GM19463 (cell line): ENCODE measurements around the gene CLEC2D.
"Not testable (repeated sequence)": the region's sequence is repeated elsewhere in the genome, so short reads cannot be mapped to it uniquely, and the experiment has no call there.

Experiments
- ATAC-seq: cut with Tn5 transposase; IDR thresholded peaks from one replicate; pipeline ENCODE4 v1.9.1; 2021; ENCODE audit warnings: mild to moderate bottlenecking, moderate library complexity; ENCODE audit not compliant: unreplicated experiment

The CLEC2D gene

DNA sequence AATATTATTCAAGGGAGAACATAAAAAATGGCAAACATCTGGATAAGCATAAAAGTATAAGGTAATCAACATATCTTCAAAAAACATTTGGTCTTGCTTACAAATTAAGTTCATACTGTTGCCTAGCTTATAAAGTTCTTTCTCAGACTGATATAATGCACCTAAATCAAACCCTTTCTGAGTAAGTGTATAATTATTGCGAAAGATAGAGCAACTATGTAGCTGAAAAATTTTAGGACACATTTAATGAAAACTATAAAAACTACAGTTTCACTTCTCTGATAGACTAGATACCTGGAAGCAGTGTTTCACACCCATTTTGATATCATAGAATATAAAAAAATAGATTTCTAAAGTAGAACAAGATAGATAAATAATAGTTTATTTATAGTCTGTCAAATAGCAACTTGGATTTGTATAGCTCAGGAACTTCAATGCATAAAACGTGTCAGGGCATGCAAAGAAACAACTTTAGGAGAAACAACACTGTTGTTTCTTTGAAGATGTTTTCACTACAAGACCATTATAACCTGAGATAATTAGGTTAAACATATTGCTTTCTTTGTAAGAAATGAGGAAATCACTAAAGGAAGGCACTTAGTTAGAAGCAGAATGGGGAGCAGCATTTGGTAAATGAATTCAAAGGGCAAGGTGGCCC lies 55.8 kb downstream of the CLEC2D start:
- ATAC-seq: no peak

DNA sequence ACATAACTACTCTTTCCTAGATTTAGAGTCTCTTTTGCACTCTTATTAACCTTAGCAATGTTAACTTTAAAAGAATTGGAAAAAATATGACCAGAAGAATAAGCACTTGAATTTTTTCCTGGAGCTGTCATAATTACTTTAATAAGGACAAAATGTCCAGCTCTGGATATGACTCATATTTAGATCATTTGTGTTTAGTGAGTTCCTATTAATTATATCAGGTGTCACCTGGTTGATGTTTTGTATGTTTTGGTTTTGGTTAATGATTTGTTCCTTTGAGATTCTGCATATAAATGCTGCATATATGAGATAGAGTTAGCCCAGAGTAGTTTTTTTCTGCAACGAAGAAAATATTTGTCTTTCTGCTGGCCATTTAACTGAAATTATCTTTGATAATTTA lies 58.3 kb downstream of the CLEC2D start:
- ATAC-seq: no peak

DNA sequence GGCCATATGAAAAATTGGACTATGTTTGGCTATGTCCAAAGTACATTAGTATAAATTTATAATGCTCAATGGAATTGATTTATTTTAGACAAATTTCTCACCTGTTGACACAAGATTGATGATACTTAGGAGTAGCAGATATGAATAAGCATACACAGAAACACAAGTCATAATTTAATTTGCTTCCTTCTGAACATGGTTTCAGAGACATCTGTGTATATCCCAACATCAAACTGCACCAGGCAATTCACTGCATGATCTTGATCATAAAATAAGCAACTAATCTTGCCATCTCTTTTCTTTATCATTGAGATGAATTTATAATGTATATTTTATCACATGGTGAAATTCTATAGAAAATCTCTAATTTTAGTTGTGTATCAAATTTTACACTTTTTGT lies 59.6 kb downstream of the CLEC2D start:
- ATAC-seq: no peak

DNA sequence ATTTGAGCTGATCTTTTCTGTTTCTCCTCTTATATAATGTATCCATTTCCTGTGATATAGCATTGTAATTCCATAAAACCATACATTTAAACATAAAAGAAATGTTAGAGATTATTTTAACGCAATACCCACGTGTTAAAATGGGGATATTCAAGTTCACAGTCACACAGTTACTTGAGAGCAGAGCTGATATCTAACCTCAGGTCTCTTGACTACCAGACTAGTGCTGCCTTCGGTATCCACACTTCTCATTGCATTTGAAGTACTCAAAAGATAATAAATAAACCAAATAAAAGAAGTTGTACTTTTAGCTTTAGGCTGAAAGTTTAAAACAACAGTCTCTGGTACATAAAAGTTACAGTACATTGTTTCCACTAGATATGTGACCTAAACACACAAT lies 60.5 kb downstream of the CLEC2D start:
- no peak for ATAC-seq

DNA sequence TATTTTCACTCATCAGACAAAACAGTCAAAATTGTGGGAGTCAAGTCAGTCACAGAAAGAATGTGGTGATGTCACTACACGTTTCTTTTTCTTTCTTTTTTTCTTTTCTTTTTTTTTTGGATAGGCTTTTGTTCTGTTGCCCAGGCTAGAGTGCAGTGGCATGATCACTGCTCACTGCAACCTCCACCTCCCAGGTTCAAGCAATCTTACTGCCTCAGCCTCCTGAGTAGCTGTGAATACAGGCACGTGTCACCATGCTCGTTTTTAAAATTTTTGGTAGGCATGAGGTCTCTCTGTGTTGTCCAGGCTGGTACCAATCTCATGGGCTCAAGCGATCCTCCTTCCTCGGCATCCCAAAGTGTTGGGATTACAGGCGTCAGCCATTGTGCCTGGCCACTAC lies 61.1 kb downstream of the CLEC2D start:
- ATAC-seq: no peak

DNA sequence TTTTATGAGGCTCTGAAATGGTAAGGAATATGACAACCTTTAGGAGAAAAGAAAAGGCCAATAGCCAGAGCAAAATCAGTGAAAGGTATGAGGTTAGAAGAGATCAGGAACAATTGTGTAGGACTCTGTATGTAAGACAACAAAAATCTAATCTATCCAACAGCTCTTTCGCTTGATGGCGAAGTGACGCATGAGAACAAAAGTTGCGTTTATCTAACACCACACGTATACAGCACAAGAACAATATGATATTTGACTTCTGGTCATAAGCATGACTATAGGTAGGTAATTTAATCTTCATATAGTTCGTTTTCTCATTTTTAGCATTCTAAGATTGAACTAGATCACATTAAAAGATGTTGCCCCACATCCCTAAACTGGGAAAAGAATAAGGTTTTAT lies 61.9 kb downstream of the CLEC2D start:
- ATAC-seq: no peak

DNA sequence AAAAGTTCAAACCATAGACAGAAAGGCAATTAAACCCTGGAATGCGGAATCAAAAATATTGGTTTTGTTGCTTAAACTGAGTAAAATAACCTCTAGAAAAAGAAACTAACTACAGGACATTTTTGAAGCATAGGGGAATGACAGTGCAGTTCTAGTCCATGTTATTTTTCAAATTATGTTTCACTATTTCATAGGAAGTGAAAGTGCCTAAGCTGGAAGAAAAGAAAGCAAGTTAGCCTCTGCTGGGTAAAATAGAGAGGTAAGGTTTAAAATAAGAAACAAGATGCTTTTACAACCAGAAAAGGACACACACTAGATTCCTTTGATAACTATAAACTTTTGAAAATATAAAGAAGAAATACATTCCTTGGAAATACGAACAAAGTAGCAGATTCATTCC lies 62.3 kb downstream of the CLEC2D start:
- ATAC-seq: no peak

DNA sequence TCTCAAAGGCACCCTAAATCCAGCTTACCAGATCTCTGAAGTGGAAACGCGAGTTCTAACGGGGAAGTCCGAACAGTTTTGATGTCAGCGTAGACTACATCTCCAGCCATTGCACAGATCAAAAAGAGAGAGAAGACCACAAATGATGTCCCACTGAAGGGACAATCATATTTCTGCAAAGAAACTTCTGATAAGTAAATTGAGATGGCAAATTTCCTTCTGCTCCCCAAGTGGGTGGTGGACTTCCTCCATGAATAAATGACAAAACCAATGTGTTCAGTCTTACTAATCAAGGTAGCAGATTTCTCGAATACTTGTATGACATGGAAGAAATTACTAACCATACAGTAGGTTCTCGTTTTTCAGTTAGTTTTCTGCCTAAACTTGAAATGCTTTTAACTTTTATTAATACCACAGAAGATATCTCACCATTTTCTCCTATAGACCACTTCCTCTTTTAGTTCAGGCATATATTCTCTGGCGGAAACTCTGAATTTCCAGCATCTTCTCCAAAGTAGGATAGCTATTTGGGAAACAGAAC lies 63.5 kb downstream of the CLEC2D start, which contains the start of gene CLECL1:
Gene CLECL1 (minus strand): TSS at position 177 of the 541 bp plus-strand sequence.
- ATAC-seq: peak; percentile 41

DNA sequence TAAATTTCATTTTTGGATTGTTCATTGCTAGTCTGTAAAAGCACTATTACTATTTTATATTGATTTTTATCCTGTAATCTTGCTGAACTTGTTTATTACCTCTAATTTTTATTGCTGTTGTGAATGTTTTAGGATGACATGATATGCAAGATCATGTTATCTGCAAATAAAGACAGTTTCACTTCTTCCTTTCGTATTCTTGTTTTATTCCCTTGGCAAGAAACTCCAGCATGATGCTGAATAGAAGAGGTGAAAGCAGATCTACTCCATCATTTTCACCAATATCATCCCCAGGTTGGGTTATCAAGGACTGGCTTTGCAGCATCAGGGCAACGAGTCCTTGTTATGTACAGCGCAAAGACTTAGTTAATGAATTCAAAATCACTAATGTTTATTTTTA lies 66.1 kb downstream of the CLEC2D start:
- no peak for ATAC-seq

DNA sequence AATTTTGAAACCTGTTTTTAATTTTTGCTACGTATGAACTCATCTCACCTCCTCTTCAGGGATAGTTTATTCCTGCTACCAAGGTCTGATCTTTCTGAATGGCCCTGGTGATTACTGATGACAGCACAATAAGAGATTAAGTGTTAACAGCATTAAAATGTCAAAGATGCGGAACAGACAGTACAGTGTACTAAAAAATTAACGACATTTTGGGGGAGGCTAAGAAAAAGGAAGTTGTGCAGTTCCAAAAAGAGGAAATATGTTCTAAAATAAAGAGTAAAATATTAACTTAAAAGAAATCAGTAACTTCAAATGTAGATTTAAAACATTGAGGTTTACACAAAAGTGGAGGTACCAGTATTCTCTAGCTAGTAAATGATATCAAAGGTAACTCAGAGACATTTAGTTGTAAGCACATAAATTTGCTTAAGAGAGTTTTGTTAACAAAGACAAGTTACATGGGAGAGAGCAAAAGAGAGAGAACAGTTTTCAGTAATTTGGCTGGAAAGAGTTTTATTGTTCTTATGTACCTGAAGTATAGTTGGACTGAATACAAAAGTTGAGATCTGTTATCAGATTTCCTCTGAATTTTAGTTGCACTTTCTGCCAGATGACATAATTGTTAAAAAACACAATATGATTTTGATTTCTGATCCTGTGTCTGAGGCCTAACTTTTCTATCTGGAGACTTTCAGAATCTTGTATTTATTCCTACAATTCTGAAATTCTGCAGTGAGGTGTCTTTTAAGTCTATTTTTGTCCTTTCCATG lies 67.6 kb downstream of the CLEC2D start:
- no peak for ATAC-seq

DNA sequence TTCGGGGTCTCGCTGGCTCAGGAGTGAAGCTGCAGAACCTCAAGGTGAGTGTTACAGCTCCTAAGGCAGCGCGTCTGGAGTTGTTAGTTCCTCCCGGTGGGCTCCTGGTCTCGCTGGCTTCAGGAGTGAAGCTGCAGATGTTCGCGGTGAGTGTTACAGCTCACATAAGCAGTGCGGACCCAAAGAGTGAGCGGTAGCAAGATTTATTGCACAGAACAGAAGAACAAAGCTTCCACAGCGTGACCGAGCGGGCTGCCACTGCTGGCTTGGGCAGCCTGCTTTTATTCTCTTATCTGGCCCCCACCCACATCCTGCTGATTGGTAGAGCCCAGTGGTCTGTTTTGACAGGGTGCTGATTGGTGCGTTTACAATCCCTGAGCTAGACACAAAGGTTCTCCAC lies 69.4 kb downstream of the CLEC2D start:
- ATAC-seq: not testable (repeated sequence)

DNA sequence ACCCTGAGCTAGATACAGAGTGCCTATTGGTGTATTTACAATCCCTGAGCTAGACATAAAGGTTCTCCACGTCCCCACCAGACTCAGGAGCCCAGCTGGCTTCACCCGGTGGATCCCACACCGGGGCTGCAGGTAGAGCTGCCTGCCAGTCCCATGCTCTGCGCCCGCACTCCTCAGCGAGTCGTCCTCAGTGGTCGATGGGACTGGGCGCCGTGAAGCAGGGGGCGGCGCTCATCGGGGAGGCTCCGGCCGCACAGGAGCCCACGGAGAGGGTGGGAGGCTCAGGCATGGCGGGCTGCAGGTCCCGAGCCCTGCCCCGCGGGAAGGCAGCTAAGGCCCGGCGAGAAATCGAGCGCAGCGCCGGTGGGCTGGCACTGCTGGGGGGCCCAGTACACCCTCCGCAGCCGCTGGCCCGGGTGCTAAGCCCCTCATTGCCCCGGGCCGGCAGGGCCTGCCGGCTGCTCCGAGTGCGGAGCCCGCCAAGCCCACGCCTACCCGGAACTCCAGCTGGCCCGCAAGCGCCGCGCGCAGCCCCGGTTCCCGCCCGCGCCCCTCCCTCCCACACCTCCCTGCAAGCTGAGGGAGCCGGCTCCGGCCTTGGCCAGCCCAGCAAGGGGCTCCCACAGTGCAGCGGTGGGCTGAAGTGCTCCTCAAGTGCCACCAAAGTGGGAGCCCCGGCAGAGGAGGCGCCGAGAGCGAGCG lies 70.0 kb downstream of the CLEC2D start:
- not testable (repeated sequence) for ATAC-seq

DNA sequence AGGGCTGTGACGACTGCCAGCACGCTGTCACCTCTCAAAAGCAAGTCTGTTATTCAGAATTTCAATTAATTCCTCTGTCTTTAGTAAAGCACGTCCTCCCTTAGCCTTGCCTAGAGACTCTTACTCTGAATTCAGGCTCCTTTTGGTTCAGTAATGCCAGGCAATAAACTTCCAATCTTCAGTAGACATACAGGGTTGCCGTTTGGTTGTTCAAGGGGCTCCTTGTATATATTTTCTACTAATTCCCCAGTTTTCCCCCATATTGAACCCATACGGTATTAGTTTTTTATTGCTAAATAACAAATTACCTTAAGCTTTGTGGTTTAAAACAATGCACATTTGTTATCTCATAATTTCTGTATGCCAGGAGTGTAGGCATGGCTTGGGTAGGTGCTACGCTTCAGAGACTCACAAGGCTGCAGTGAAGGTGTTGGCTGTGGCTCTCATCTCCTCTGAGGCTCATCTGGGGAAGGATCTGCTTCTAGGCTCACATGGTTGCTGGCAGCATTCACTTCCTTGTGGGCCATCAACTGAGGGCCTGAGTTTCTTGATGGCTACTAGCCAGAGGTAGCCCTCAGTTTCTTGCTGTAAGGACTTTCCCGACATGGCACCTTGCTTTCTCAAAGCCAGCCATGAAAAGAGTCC lies 70.7 kb downstream of the CLEC2D start:
- ATAC-seq: no peak

DNA sequence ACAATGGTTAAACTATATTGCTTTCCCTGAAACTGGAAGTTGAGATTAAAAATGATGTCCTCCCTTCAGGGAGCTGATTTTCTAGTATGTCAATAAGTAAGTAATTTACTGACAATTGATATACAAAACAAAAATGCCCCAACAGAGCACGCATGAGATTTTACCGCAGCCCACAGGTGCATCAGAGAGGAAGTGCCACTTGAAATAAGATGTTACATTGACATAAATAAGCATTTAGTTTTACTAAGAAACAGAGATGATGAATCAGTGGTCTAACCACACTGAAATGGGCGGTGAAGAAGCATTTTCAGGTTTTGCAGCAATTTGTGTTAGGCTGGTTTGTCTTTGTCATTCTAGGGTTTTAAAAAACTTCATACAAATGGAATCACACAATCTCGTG lies 72.2 kb downstream of the CLEC2D start:
- ATAC-seq: peak; percentile 66

DNA sequence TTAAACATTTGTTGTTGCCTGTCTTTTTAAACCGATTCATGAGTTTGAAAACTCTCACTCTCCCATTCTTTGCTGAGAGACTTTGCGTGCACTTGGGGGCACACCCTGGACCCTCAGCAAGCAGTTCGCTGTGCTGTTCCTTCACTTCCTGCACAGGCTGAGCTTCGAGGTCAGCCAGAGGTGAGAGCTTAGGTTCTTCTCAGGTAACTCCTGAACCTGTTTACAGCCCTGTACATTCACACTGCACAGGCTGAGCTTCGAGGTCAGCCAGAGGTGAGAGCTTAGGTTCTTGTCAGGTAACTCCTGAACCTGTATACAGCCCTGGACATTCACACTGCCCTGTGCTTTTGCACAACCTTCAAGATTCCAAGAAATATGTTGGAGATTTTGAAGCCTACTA lies 73.1 kb downstream of the CLEC2D start:
- no peak for ATAC-seq

DNA sequence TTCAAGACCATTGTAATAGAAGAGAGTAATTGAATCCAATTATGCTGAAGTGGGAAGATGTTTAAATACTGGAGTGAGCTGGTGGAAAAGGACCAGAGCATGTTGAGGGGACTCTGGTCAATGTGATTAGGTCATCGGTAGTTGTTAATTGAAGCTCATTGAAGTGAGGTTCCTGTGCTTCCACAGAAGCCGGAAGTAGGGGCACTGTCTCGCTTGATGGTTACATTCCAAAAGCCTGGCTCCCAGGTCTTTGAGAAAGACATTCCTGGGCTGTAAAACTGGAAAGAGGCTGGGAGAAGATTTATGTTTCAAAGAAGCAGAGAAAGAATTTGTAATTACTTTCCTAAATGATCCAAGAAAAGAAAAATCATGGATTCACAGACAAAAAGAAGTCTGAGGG lies 75.7 kb downstream of the CLEC2D start:
- ATAC-seq: no peak
